ENCODE measurements around the gene ERF. TPM values are rescaled to one million over a fixed set of nuclear protein-coding genes. Genes with fewer than 3 reads are reported as not detected.

The ERF gene
- polyA plus RNA-seq, 2 of the 4 experiments (the other 2 are of a cell fraction) = 103 to 120 TPM

- TF ChIP-seq, protein P1, sequence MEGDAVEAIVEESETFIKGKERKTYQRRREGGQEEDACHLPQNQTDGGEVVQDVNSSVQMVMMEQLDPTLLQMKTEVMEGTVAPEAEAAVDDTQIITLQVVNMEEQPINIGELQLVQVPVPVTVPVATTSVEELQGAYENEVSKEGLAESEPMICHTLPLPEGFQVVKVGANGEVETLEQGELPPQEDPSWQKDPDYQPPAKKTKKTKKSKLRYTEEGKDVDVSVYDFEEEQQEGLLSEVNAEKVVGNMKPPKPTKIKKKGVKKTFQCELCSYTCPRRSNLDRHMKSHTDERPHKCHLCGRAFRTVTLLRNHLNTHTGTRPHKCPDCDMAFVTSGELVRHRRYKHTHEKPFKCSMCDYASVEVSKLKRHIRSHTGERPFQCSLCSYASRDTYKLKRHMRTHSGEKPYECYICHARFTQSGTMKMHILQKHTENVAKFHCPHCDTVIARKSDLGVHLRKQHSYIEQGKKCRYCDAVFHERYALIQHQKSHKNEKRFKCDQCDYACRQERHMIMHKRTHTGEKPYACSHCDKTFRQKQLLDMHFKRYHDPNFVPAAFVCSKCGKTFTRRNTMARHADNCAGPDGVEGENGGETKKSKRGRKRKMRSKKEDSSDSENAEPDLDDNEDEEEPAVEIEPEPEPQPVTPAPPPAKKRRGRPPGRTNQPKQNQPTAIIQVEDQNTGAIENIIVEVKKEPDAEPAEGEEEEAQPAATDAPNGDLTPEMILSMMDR (IDR thresholded peaks at IDR 0.05) = 0 out of 3 replicates have a peak, but pooled peaks have one; percentile 5
- TF ChIP-seq BCL3 (IDR thresholded peaks at IDR 0.05) = no peak
Measured at GRCh38 chr19:42283188-42284065, 28.5 kb upstream of the ERF start (continued).

- peak overlapping the region; percentile 94 to 98; a peak in 5 of 6 replicates for H3K27ac ChIP-seq
- peak; percentile 1 for TF ChIP-seq MAFK (IDR thresholded peaks at IDR 0.05; ENCODE audit: partially characterized antibody)
- TF ChIP-seq RFX5 (IDR thresholded peaks at IDR 0.05) = no peak
- peak overlapping the region; percentile 100 for H3K4me2 ChIP-seq
- no peak; a peak in 1 of 6 replicates for ATAC-seq
- peak; percentile 61 for FAIRE-seq
- peak overlapping the region; percentile 76 for H3K4me3 ChIP-seq
- peaks cover 66% of the 10 kb centered on the region for H3K4me1 ChIP-seq
- ChIA-PET POLR2A (interaction anchor here (1.1 to 5.6 kb wide), 2 partner anchors 20 to 39 kb away, joined by 13 to 56 read pairs; partner anchors contain the start of genes GSK3A and PAFAH1B3), CTCF (interaction anchor here (0.8 to 14.6 kb wide), 7 partner anchors 10 to 158 kb away, joined by 3 to 373 read pairs (median 4); partner anchors contain the start of genes CIC, GSK3A and PAFAH1B3)
- DNase-seq (ENCODE audit: low read depth in 1 of 2, low spot score in 1 of 2) = no peak
- no peaks in the 10 kb centered on the region for H3K9me3 ChIP-seq
- WGBS (ENCODE audit: missing lambda C conversion rate) = 52% methylated on average over 4 of the region's 4 CpGs
Measured at GRCh38 chr19:42282819-42283187, 27.9 kb upstream of the ERF start.

DNA sequence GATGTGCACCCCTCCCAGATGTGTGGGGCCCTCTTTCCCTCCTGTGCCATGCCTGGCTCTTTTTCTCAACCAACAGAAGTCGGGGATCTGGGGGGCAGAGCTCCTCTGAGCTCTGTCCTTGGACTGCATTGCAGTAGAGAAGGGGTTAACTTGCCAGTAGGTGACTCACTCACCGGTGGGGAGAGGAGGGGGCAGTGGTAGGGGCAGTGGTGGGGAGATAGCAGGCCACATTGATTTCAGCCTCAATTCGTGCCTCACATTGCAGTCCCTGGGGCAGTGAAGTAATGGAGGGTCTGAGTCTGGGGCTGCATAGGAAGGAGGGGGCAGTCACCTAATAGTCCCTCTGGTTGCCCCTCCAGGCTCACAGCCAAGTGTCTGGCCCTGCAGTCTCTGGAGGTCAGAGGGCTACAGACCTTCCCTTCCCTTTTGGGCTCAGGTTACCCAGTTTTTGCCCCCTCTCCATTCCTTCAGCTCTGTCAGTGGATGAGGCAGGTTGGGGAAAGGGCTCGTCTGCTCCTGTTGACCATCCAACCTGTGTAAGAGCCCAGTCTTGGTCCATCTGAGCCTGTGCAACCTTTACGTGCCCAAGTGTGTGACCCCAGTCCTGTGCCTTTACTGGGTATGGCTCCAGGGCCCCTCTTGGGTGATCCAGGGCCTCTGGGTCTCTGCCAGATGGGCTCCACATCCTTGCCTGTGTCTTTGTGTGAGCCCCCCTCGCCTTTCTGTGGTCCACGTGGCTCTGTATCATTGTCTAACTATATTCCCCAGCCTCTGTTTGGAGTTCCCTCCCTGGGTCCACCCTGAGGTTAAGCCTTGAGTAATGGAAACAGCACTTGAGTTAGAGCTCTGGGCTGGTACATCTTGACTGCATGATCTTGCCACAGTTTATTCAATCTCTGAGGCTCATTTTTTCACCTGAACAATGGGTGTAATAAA is 27.2 kb upstream of the ERF start:
- TF ChIP-seq JUN (IDR thresholded peaks at IDR 0.05) (no peak; a peak in 1 of 5 replicates), JUNB (IDR thresholded peaks at IDR 0.05) (peak; percentile 36; the same call in 1 of the 2 replicates), CBX2 (IDR thresholded peaks at IDR 0.05; ENCODE audit: borderline replicate concordance, low read depth) (no peak), KDM1A (IDR thresholded peaks at IDR 0.05; ENCODE audit: low read depth) (no peak), FOSL2 (IDR thresholded peaks at IDR 0.05) (0 out of 2 replicates have a peak, but pooled peaks have one; percentile 28), FOSL2 (CRISPR knock-in tag; IDR thresholded peaks at IDR 0.05) (peak; percentile 82), E2F6 (IDR thresholded peaks at IDR 0.05; ENCODE audit: borderline replicate concordance, low read depth) (0 out of 2 replicates have a peak, but pooled peaks have one; percentile 34), MAX (IDR thresholded peaks at IDR 0.05) (peak; percentile 41; the same call in 1 of the 2 replicates)
- FAIRE-seq = peak; percentile 84
- POLR2A ChIA-PET = interaction anchor here (0.6 to 5.6 kb wide), 3 partner anchors 20 to 39 kb away, joined by 3 to 56 read pairs (median 13); partner anchors contain the start of genes GSK3A and PAFAH1B3
- CTCF ChIA-PET = interaction anchor here (0.8 to 14.6 kb wide), 7 partner anchors 10 to 157 kb away, joined by 3 to 373 read pairs (median 4); partner anchors contain the start of genes CIC, GSK3A and PAFAH1B3
- WGBS (ENCODE audit: missing lambda C conversion rate) = 41% methylated on average over 7 of the region's 7 CpGs
- Histone ChIP-seq H3K4me3 (peak overlapping the region; percentile 77), H3K9me3 (no peaks in the 10 kb centered on the region), H3K27ac (peak overlapping the region; percentile 94 to 98), H3K4me2 (peak overlapping the region; percentile 100), H3K4me1 (peaks cover 69% of the 10 kb centered on the region)
- ATAC-seq = no peak
- peak in 1 of 2 experiments; percentile 43 for DNase-seq (ENCODE audit: low read depth in 1 of 2, low spot score in 1 of 2)

Measured in A549 (cell line).